CD14-positive monocyte (primary cell): ENCODE data around the gene SACM1L. TPM values are rescaled to one million over a fixed set of nuclear protein-coding genes. Genes with fewer than 3 reads are reported as not detected.
A peak's percentile ranks its signal among the peaks of the same experiment; 100 is the strongest.

Experiments used
- DNase-seq, 3 donors: peaks; one replicate each; pipeline ENCODE4 v3.0.0-alpha.2; 2011 to 2022
- H2AFZ ChIP-seq: 2 replicates; pipeline ENCODE4 v1.6.0; 2012; ENCODE audit warnings: mild to moderate bottlenecking, low read depth, low read length, inconsistent platforms; ENCODE audit not compliant: insufficient read depth, poor library complexity, severe bottlenecking
- H3K27ac ChIP-seq, 2 donors: 1 replicate in 1 of 2; 2 replicates in 1 of 2; pipeline ENCODE4 v1.5.1; 2012 to 2013; ENCODE audit warnings: low read length in 2 of 2, control low read depth in 1 of 2, inconsistent platforms in 1 of 2, low read depth in 1 of 2, mild to moderate bottlenecking in 1 of 2
- H3K27me3 ChIP-seq, 2 donors: one replicate each; pipeline versions ENCODE4 v1.6.0 to v1.6.1; 2011 to 2013; ENCODE audit warnings: low read length in 2 of 2; ENCODE audit not compliant: control insufficient read depth in 2 of 2, insufficient read depth in 2 of 2
- H3K36me3 ChIP-seq, 2 donors: replicated peaks in 1 of 2; 1 replicate in 1 of 2; 2 replicates in 1 of 2; pipeline versions ENCODE4 v1.5.1 to v1.6.1; 2012 to 2013; ENCODE audit warnings: low read length in 2 of 2, control low read depth in 1 of 2, inconsistent platforms in 1 of 2, mild to moderate bottlenecking in 1 of 2; ENCODE audit not compliant: insufficient read depth in 2 of 2, control insufficient read depth in 1 of 2
- H3K4me1 ChIP-seq, 2 donors: 1 replicate in 1 of 2; 2 replicates in 1 of 2; pipeline versions ENCODE4 v1.5.1 to v1.6.1; 2012 to 2013; ENCODE audit warnings: low read length in 2 of 2, control low read depth in 1 of 2, inconsistent platforms in 1 of 2, mild to moderate bottlenecking in 1 of 2, moderate library complexity in 1 of 2; ENCODE audit not compliant: insufficient read depth in 2 of 2, control insufficient read depth in 1 of 2
- H3K4me2 ChIP-seq: replicated peaks from 2 replicates; pipeline ENCODE3; 2012; ENCODE audit warnings: low read length, moderate library complexity, mild to moderate bottlenecking; ENCODE audit not compliant: poor library complexity, severe bottlenecking; ENCODE audit errors: extremely low read depth
- H3K4me3 ChIP-seq, 3 experiments: fragments of 200-600 bp in 1 of 3; sonication (generic) in 1 of 3; replicated peaks in 1 of 3; 1 replicate in 2 of 3; 2 replicates in 1 of 3; pipeline ENCODE4 v1.5.1; 2011 to 2013; ENCODE audit warnings: low read length in 3 of 3, mild to moderate bottlenecking in 3 of 3, control low read depth in 2 of 3, low read depth in 2 of 3, inconsistent platforms in 1 of 3, moderate library complexity in 1 of 3
- H3K79me2 ChIP-seq: 2 replicates; pipeline ENCODE4 v1.6.0; 2012; ENCODE audit warnings: mild to moderate bottlenecking, control low read depth, inconsistent platforms, low read length, moderate library complexity; ENCODE audit not compliant: insufficient read depth
- H3K9ac ChIP-seq: 2 replicates; pipeline ENCODE4 v1.6.0; 2017; ENCODE audit warnings: low read length, mild to moderate bottlenecking; ENCODE audit not compliant: insufficient read depth, poor library complexity, severe bottlenecking
- H3K9me3 ChIP-seq, 2 donors: replicated peaks in 1 of 2; 1 replicate in 1 of 2; 2 replicates in 1 of 2; pipeline versions ENCODE4 v1.5.1 to v1.6.1; 2012 to 2013; ENCODE audit warnings: low read length in 2 of 2, control low read depth in 1 of 2; ENCODE audit not compliant: control insufficient read depth in 1 of 2, insufficient read depth in 1 of 2
- H4K20me1 ChIP-seq: 2 replicates; pipeline ENCODE4 v1.6.0; 2012; ENCODE audit warnings: mild to moderate bottlenecking, low read length, control low read depth, moderate library complexity; ENCODE audit not compliant: insufficient read depth
- H3K27ac Mint-ChIP-seq, 7 donors: one replicate each; pipeline ENCODE4 v1.8.0; 2020; ENCODE audit warnings: mild to moderate bottlenecking in 7 of 7, mixed read lengths in 7 of 7, moderate library complexity in 6 of 7, inconsistent platforms in 2 of 7
- H3K27me3 Mint-ChIP-seq, 3 donors: one replicate each; pipeline ENCODE4 v1.8.0; 2021 to 2022; ENCODE audit warnings: low read depth in 3 of 3, mild to moderate bottlenecking in 3 of 3, mixed read lengths in 3 of 3, moderate library complexity in 3 of 3, inconsistent platforms in 1 of 3
- H3K36me3 Mint-ChIP-seq, 2 donors: one replicate each; pipeline ENCODE4 v1.8.0; 2020; ENCODE audit warnings: mixed read lengths in 2 of 2, inconsistent platforms in 1 of 2, mild to moderate bottlenecking in 1 of 2
- H3K4me1 Mint-ChIP-seq: one replicate; pipeline ENCODE4 v1.8.0; 2020; ENCODE audit warnings: mild to moderate bottlenecking, mixed read lengths
- H3K4me3 Mint-ChIP-seq, 2 donors: one replicate each; pipeline ENCODE4 v1.8.0; 2020; ENCODE audit warnings: mild to moderate bottlenecking in 2 of 2, mixed read lengths in 2 of 2, moderate library complexity in 1 of 2
- H3K9me3 Mint-ChIP-seq, 7 donors: one replicate each; pipeline ENCODE4 v1.8.0; 2020 to 2022; ENCODE audit warnings: mixed read lengths in 7 of 7, mild to moderate bottlenecking in 6 of 7, moderate library complexity in 6 of 7, inconsistent platforms in 2 of 7
- WGBS: methylation state at CpG from one replicate; pipeline ENCODE4 v1.1.5; 2013; ENCODE audit warnings: missing lambda C conversion rate; ENCODE audit not compliant: insufficient coverage; 5-methylcytosine and 5-hydroxymethylcytosine counted together
- intact Hi-C, 2 donors: fragments of 100-400 bp; cut with micrococcal nuclease; formaldehyde crosslinking; loops; one replicate each; pipeline versions ENCODE4 v1.15.0 to v1.15.1; 2023
- polyA plus RNA-seq, 3 donors: library from polyadenylated mRNA; depleted of rRNA in 1 of 3; unstranded in 2 of 3; stranded (reverse) in 1 of 3; fragments of 300-500 nt in 2 of 3; fragments of >200 nt in 1 of 3; fragmentation: Illumina TruSeq in 2 of 3; gene quantifications; 1 replicate in 2 of 3; 2 replicates in 1 of 3; pipeline ENCODE4 v1.2.3, GENCODE V29; 2012 to 2021
- TF ChIP-seq, protein P1 (sequence below): fragments of 200-600 bp; IDR thresholded peaks from one replicate; pipeline ENCODE4 v1.8.0; 2022; ENCODE audit warnings: antibody characterized with exemption, mild to moderate bottlenecking

SACM1L gene
- polyA plus RNA-seq, 3 donors, result 14.6 to 25.7 (median 21.5) TPM

DNA sequence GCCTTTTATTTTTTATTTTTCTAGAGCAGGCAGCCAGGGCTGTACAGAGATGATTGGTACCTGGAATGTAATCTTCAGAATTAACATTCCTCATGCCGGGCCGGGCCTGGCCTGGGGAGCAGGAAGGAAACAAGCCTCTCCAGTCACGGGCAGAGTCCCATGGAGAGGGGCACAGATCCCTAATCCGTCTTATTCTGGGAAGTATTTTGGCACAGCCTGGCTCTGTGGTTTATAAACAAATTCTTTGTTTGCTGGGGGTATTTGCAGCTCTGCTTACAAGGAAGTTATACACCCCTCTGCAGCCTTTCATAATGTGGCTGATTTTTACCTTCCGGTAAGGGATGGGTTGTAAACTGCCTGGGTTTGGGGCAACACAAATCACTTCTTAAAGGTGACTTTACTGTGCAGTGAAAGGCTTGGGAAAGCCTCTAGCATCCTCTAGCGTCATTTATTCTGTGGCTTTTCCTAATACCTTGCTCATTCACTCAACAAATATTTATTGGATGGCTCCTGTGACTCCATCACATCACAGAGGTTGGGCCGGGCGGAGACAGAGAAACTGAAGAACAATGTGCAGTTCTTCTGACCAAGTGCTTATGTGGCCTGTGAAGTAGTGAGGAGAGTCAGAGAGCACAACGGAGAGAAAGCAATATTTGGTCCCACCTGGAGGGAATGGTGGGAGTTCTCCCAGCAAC is 104.4 kb downstream of the SACM1L start:
- 100% methylated on average over 1 of the region's 9 CpGs for WGBS
- peaks cover 36 to 49% of the 10 kb centered on the region in 2 donors for H3K27me3 ChIP-seq
- Mint-ChIP-seq H3K4me1 (peaks cover 23% of the 10 kb centered on the region), H3K36me3 (peaks cover 0 to 2% of the 10 kb centered on the region in 2 donors), H3K27me3 (peaks cover 45 to 53% (median 48%) of the 10 kb centered on the region in 3 donors), H3K9me3 (peaks cover 3 to 20% (median 9%) of the 10 kb centered on the region in 7 donors), H3K27ac (no peak overlapping the region), H3K4me3 (peak overlapping the region in 1 of 2 donors; percentile 58)
- no peaks in the 10 kb centered on the region for H4K20me1 ChIP-seq
- H3K27ac ChIP-seq, result no peak overlapping the region
- no peak for DNase-seq
- H3K36me3 ChIP-seq, result no peaks in the 10 kb centered on the region
- H3K79me2 ChIP-seq, result no peaks in the 10 kb centered on the region
- H3K9ac ChIP-seq, result no peak overlapping the region
- H3K4me2 ChIP-seq, result no peak overlapping the region
- TF ChIP-seq, protein P1, sequence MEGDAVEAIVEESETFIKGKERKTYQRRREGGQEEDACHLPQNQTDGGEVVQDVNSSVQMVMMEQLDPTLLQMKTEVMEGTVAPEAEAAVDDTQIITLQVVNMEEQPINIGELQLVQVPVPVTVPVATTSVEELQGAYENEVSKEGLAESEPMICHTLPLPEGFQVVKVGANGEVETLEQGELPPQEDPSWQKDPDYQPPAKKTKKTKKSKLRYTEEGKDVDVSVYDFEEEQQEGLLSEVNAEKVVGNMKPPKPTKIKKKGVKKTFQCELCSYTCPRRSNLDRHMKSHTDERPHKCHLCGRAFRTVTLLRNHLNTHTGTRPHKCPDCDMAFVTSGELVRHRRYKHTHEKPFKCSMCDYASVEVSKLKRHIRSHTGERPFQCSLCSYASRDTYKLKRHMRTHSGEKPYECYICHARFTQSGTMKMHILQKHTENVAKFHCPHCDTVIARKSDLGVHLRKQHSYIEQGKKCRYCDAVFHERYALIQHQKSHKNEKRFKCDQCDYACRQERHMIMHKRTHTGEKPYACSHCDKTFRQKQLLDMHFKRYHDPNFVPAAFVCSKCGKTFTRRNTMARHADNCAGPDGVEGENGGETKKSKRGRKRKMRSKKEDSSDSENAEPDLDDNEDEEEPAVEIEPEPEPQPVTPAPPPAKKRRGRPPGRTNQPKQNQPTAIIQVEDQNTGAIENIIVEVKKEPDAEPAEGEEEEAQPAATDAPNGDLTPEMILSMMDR, result no peak
- peaks cover 11 to 16% of the 10 kb centered on the region in 2 donors for H3K9me3 ChIP-seq
- H3K4me3 ChIP-seq, result no peak overlapping the region
- H3K4me1 ChIP-seq, result peaks cover 10 to 12% of the 10 kb centered on the region in 2 donors
- intact Hi-C loops, result no loop called here
- H2AFZ ChIP-seq, result no peak overlapping the region

DNA sequence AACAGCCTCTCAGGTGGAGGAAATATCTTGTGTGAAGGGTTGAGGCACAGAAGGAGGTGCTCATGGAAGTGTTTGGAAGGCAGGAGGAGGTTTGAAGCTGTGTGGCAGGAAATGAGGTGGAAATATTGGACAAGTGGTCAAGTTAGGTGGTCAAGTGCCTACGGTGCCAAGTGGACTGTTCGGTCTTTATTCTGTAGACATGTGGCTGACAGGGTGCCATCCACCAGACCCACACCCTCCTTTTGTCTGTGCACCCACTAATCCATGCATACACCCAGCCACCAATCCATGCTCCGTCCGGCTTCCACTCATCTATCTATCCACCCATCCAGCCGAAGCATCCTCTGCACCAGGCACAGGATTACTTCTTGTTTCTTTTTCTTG is 105.0 kb downstream of the SACM1L start:
- Mint-ChIP-seq H3K9me3 (peaks cover 3 to 16% (median 9%) of the 10 kb centered on the region in 7 donors), H3K36me3 (peaks cover 0 to 2% of the 10 kb centered on the region in 2 donors), H3K27me3 (peaks cover 49 to 58% (median 52%) of the 10 kb centered on the region in 3 donors), H3K27ac (no peak overlapping the region), H3K4me1 (peaks cover 23% of the 10 kb centered on the region), H3K4me3 (peak overlapping the region in 1 of 2 donors; percentile 58)
- H3K4me3 ChIP-seq, result no peak overlapping the region
- DNase-seq, result no peak
- H4K20me1 ChIP-seq, result no peaks in the 10 kb centered on the region
- TF ChIP-seq, protein P1, result no peak
- H2AFZ ChIP-seq, result no peak overlapping the region
- WGBS, result 96% methylated on average over 5 of the region's 5 CpGs
- H3K9ac ChIP-seq, result no peak overlapping the region
- H3K4me2 ChIP-seq, result no peak overlapping the region
- H3K4me1 ChIP-seq, result peaks cover 10 to 12% of the 10 kb centered on the region in 2 donors
- H3K27ac ChIP-seq, result no peak overlapping the region
- H3K27me3 ChIP-seq, result peaks cover 36 to 52% of the 10 kb centered on the region in 2 donors
- no peaks in the 10 kb centered on the region for H3K79me2 ChIP-seq
- H3K9me3 ChIP-seq, result peaks cover 11 to 13% of the 10 kb centered on the region in 2 donors
- intact Hi-C loops, result no loop called here
- no peaks in the 10 kb centered on the region for H3K36me3 ChIP-seq
